Measurements from ENCODE around the gene DIAPH2. TPM values are rescaled to one million over a fixed set of nuclear protein-coding genes. Genes with fewer than 3 reads are reported as not detected.

DIAPH2 gene
- total RNA-seq (15.0 TPM), polyA plus RNA-seq (ENCODE audit: insufficient read depth, low read depth, low replicate concordance) (2.1 TPM)
- long read RNA-seq, donor 1, result 0 reads
- long read RNA-seq, donor 2, result 0 reads
- long read RNA-seq, donor 3, result 0 reads
- long read RNA-seq, donor 4, result 0 reads
- long read RNA-seq, donor 5, result 0 reads
- long read RNA-seq, donor 6, partial matches to known transcripts, result 0 of 1 reads
- long read RNA-seq, donor 6, other reads (novel, unspliced or antisense), result 0 of 1 reads
- long read RNA-seq, donor 7, full-length matches to known transcripts, result 5 of 18 reads
- long read RNA-seq, donor 7, partial matches to known transcripts, result 10 of 18 reads
- long read RNA-seq, donor 7, other reads (novel, unspliced or antisense), result 3 of 18 reads
- long read RNA-seq, donor 8, result 0 reads
- long read RNA-seq, donor 9, result 0 reads
- long read RNA-seq, donor 10, result 0 reads

DNA sequence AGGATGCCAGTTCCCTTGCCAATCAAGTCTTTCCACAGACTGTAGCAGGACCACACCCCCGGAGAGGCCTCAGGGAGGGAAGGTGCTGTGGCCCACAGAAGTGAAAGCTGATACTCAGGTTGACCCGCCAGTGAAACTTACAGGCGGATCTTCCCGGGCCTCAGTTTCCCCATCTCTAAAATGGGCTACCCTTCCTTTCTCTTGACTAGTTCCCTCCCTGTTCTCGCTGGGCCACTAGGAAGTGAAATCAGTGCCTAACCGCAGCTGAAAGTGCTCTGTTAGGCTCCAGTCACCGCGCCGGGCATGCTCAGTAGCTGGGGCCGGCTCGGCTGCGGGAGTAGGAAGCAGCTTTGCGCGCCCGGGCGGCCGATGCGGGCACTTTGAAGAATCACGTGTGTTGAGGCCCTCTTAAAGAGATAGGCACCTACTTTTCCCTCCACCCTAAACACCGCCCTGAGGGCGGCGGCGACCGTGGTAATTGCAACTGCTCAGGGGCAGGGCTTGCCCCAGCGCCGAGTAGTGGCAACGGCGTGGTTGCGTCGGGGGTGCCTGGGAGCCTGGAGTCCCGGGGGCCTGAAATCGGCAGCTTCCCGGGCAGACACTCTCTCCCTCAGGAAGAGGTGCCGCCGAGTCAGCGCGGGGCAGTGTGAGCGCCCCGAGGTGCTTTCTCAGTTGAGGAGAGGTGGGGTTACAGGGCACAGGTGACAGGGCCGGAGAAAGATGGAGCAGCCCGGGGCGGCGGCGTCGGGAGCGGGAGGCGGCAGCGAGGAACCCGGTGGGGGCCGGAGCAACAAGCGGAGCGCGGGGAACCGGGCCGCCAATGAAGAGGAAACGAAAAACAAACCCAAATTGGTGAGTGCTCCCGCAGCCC, at the start of gene DIAPH2:
Gene DIAPH2, plus strand, starts transcription at position 504 of the 871 bp plus-strand sequence.
- Histone ChIP-seq H3K4me3 (ENCODE audit: low read length in 3 of 3) (peak within 1 kb of the TSS; percentile 55 to 76 (median 68)), H3K36me3 (ENCODE audit: control insufficient read depth in 2 of 3, insufficient read depth in 3 of 3, low read length in 3 of 3) (no peaks in the 10 kb centered on the region), H3K27ac (ENCODE audit: low read depth in 2 of 2, low read length in 2 of 2) (peak within 1 kb of the TSS in 1 of 2 donors; percentile 16), H3K27me3 (ENCODE audit: control insufficient read depth, insufficient read depth, low read length) (no peaks in the 10 kb centered on the region), H3K4me1 (ENCODE audit: control insufficient read depth in 2 of 3, insufficient read depth in 2 of 3, low read depth in 1 of 3, low read length in 3 of 3) (peaks cover 0 to 3% (median 0%) of the 10 kb centered on the region in 3 donors), H3K9me3 (ENCODE audit: control insufficient read depth in 2 of 3, insufficient read depth in 1 of 3, low read length in 3 of 3) (no peaks in the 10 kb centered on the region), H3K9ac (ENCODE audit: low read length in 3 of 3) (peak within 1 kb of the TSS in 2 of 3 donors; percentile 55 to 58)
- DNase-seq (peak; percentile 66 to 86 (median 76)), FAIRE-seq (no peak)
- TF ChIP-seq, protein P1, sequence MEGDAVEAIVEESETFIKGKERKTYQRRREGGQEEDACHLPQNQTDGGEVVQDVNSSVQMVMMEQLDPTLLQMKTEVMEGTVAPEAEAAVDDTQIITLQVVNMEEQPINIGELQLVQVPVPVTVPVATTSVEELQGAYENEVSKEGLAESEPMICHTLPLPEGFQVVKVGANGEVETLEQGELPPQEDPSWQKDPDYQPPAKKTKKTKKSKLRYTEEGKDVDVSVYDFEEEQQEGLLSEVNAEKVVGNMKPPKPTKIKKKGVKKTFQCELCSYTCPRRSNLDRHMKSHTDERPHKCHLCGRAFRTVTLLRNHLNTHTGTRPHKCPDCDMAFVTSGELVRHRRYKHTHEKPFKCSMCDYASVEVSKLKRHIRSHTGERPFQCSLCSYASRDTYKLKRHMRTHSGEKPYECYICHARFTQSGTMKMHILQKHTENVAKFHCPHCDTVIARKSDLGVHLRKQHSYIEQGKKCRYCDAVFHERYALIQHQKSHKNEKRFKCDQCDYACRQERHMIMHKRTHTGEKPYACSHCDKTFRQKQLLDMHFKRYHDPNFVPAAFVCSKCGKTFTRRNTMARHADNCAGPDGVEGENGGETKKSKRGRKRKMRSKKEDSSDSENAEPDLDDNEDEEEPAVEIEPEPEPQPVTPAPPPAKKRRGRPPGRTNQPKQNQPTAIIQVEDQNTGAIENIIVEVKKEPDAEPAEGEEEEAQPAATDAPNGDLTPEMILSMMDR (IDR thresholded peaks at IDR 0.05; ENCODE audit: borderline replicate concordance, extremely low read depth, insufficient read depth), result no peak
- intact Hi-C loops (cut with DNase I), result no loop called here

DNA sequence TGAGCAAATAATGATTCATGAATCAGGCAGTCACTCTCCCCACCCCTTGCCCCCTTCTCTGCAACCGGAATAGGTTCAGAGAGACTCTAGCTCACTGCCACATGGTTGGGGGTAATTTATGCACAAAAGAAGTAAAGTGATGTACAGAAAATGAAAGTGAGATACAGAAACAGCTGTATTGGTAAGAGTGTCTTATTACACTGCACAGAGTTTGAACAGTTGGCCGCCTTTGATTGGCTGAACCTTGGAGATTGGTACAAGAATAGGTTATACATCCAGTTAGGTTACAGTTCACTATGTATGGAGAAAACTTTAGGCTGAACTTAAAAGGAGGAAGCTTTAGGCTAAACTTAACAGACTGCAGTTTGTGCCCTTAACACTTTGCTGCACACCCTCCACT, 34.6 kb upstream of the DIAPH2 start:
- no peaks in the 10 kb centered on the region for H3K4me1 ChIP-seq (ENCODE audit: control insufficient read depth in 2 of 3, insufficient read depth in 2 of 3, low read depth in 1 of 3, low read length in 3 of 3)
- DNase-seq, result no peak
- no peak for FAIRE-seq
- H3K27me3 ChIP-seq (ENCODE audit: control insufficient read depth, insufficient read depth, low read length), result no peaks in the 10 kb centered on the region
- no peak overlapping the region for H3K9ac ChIP-seq (ENCODE audit: low read length in 3 of 3)
- no peak overlapping the region for H3K27ac ChIP-seq (ENCODE audit: low read depth in 2 of 2, low read length in 2 of 2)
- H3K4me3 ChIP-seq (ENCODE audit: low read length in 3 of 3), result no peak overlapping the region
- intact Hi-C loops (cut with DNase I), result no loop called here
- no peaks in the 10 kb centered on the region for H3K36me3 ChIP-seq (ENCODE audit: control insufficient read depth in 2 of 3, insufficient read depth in 3 of 3, low read length in 3 of 3)
- H3K9me3 ChIP-seq (ENCODE audit: control insufficient read depth in 2 of 3, insufficient read depth in 1 of 3, low read length in 3 of 3), result no peaks in the 10 kb centered on the region
- TF ChIP-seq, protein P1 (IDR thresholded peaks at IDR 0.05; ENCODE audit: borderline replicate concordance, extremely low read depth, insufficient read depth), result no peak

DNA sequence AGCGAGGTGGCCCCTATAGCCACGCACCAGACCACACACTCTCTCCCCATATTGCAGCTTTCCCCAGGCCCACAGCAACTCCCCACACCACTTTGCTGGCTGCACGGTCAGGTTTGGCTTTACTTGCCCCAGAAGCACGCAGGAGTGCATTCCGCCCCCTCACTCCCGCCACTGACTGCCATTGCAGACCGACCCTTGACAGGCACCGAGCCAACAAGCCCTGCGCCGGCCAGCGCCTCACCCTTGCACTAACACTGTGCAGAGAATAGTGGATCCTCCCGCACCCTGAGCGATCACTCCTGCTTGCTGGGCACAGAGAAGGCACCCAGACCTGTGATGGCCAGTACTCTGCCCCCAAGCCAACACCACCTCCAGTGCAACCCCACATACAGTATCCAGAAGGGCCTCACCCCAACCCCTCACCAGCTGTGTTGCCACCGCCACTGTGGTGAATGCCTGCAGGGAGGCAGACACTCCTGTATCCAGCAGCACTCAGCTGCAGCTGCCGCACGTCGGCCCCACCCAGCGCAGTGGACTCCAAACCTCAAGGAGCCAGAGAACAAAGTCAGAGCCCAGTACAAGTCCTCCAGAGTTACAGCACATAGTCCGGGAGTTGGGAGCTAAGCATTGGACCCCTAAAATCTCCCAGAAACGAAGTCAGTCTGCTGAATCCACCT, 28.6 kb upstream of the DIAPH2 start:
- TF ChIP-seq, protein P1 (IDR thresholded peaks at IDR 0.05; ENCODE audit: borderline replicate concordance, extremely low read depth, insufficient read depth), result no peak
- H3K4me3 ChIP-seq (ENCODE audit: low read length in 3 of 3), result no peak overlapping the region
- no peaks in the 10 kb centered on the region for H3K9me3 ChIP-seq (ENCODE audit: control insufficient read depth in 2 of 3, insufficient read depth in 1 of 3, low read length in 3 of 3)
- FAIRE-seq (no peak), DNase-seq (peak in 1 of 5 donors; percentile 58)
- H3K36me3 ChIP-seq (ENCODE audit: control insufficient read depth in 2 of 3, insufficient read depth in 3 of 3, low read length in 3 of 3), result no peaks in the 10 kb centered on the region
- no peaks in the 10 kb centered on the region for H3K4me1 ChIP-seq (ENCODE audit: control insufficient read depth in 2 of 3, insufficient read depth in 2 of 3, low read depth in 1 of 3, low read length in 3 of 3)
- H3K27me3 ChIP-seq (ENCODE audit: control insufficient read depth, insufficient read depth, low read length), result no peaks in the 10 kb centered on the region
- H3K27ac ChIP-seq (ENCODE audit: low read depth in 2 of 2, low read length in 2 of 2), result no peak overlapping the region
- intact Hi-C loops (cut with DNase I), result no loop called here
- no peak overlapping the region for H3K9ac ChIP-seq (ENCODE audit: low read length in 3 of 3)
